ENCODE data around the gene TBC1D22A. TPM values are rescaled to one million over a fixed set of nuclear protein-coding genes. Genes with fewer than 3 reads are reported as not detected.

TBC1D22A gene
- total RNA-seq, 3 donors from 2014 or later, result 35.6 to 51.9 (median 41.8) TPM

DNA sequence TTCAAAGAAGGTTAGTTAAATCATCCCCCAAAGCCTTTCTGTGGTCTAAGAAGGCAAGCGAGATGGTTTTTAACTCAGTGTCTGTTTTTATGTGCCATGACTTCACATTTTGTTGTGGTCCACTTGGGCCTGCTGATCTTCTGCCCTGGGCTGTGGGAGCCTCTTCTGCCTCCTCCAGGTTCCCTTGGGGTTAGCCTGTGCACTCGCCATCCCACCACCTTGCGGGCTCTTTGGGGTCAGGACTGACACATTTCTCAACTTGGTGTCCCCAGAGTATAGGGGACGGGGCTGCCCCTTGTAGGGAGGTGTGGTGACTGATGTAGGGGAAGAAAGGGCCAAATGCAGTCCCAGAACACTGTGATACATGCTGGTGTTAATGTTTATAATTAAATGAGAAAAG, 207.0 kb downstream of the TBC1D22A start:
- Histone ChIP-seq H3K36me3 (ENCODE audit: low read depth) (no peaks in the 10 kb centered on the region), H3K4me3 (no peak overlapping the region), H3K4me1 (ENCODE audit: low read depth) (no peaks in the 10 kb centered on the region), H3K9me3 (no peaks in the 10 kb centered on the region)
- intact Hi-C loops (cut with DNase I, micrococcal nuclease), result no loop called here
- DNase-seq (no peak), ATAC-seq (no peak)
- TF ChIP-seq, protein P1, sequence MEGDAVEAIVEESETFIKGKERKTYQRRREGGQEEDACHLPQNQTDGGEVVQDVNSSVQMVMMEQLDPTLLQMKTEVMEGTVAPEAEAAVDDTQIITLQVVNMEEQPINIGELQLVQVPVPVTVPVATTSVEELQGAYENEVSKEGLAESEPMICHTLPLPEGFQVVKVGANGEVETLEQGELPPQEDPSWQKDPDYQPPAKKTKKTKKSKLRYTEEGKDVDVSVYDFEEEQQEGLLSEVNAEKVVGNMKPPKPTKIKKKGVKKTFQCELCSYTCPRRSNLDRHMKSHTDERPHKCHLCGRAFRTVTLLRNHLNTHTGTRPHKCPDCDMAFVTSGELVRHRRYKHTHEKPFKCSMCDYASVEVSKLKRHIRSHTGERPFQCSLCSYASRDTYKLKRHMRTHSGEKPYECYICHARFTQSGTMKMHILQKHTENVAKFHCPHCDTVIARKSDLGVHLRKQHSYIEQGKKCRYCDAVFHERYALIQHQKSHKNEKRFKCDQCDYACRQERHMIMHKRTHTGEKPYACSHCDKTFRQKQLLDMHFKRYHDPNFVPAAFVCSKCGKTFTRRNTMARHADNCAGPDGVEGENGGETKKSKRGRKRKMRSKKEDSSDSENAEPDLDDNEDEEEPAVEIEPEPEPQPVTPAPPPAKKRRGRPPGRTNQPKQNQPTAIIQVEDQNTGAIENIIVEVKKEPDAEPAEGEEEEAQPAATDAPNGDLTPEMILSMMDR (IDR thresholded peaks at IDR 0.05), result no peak

GRCh38 chr22:46969961-46970360, 207.5 kb downstream of the TBC1D22A start:
- Histone ChIP-seq H3K4me1 (ENCODE audit: low read depth) (no peaks in the 10 kb centered on the region), H3K4me3 (no peak overlapping the region), H3K9me3 (no peaks in the 10 kb centered on the region), H3K36me3 (ENCODE audit: low read depth) (no peaks in the 10 kb centered on the region)
- intact Hi-C loops (cut with DNase I, micrococcal nuclease), result no loop called here
- ATAC-seq (no peak), DNase-seq (no peak)
- TF ChIP-seq, protein P1 (IDR thresholded peaks at IDR 0.05), result no peak

GRCh38 chr22:46970411-46971098, 208.1 kb downstream of the TBC1D22A start:
- intact Hi-C loops (cut with DNase I, micrococcal nuclease), result no loop called here
- H3K36me3 ChIP-seq (ENCODE audit: low read depth), result no peaks in the 10 kb centered on the region
- no peak for DNase-seq
- no peak for ATAC-seq
- H3K4me1 ChIP-seq (ENCODE audit: low read depth), result no peaks in the 10 kb centered on the region
- no peaks in the 10 kb centered on the region for H3K9me3 ChIP-seq
- TF ChIP-seq, protein P1 (IDR thresholded peaks at IDR 0.05), result no peak
- H3K4me3 ChIP-seq, result no peak overlapping the region

DNA sequence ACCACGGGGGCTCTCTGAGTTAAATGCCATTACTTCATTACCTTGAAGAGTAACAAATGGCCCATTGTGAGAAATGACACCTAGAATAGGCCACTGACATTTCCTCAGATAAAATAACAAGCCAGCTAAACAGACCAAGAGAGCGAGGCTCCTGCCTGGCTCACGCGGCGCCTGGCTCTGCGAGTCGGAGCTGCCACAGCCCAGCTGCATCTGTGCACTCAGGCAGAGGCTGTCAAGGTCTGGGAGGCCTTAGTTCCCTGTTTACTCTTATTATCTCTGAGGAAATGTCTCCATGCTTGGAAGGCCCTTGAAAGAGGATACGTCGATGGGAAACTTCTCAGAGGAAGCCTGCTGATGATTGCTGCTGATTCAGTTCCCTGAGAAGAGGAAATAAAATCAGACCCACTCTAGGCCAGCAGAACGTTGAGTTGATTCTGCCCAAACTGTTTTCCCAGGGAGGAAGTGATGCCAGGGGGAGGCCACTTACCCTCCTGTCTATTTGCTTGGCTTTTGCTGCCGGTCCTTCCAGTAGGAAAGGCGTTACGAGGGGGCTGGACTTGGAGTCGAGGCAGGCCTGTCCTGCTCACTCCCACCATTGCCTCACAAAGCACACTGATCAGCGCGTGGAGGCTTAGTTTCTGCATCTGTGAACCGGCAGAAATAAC, 208.8 kb downstream of the TBC1D22A start:
- Histone ChIP-seq H3K4me3 (no peak overlapping the region), H3K36me3 (ENCODE audit: low read depth) (no peaks in the 10 kb centered on the region), H3K4me1 (ENCODE audit: low read depth) (no peaks in the 10 kb centered on the region), H3K9me3 (no peaks in the 10 kb centered on the region)
- intact Hi-C loops (cut with DNase I, micrococcal nuclease), result no loop called here
- DNase-seq (peak in 1 of 3 donors; percentile 6), ATAC-seq (peak; percentile 44)
- TF ChIP-seq, protein P1 (IDR thresholded peaks at IDR 0.05), result no peak

GRCh38 chr22:46971764-46972125, 209.3 kb downstream of the TBC1D22A start:
- H3K4me1 ChIP-seq (ENCODE audit: low read depth), result no peaks in the 10 kb centered on the region
- ATAC-seq, result no peak
- no peaks in the 10 kb centered on the region for H3K36me3 ChIP-seq (ENCODE audit: low read depth)
- intact Hi-C loops (cut with DNase I, micrococcal nuclease), result no loop called here
- no peak overlapping the region for H3K4me3 ChIP-seq
- TF ChIP-seq, protein P1 (IDR thresholded peaks at IDR 0.05), result no peak
- DNase-seq, result no peak
- H3K9me3 ChIP-seq, result no peaks in the 10 kb centered on the region
